Loucy (cell line): ENCODE results near the gene OPN3.

Experiments
- H2AFZ ChIP-seq: fragments of 200-600 bp; sonication (generic); 2 replicates; pipeline ENCODE4 v1.6.0; 2016; ENCODE audit warnings: antibody characterized with exemption, mild to moderate bottlenecking, low read length, moderate library complexity
- H3F3A ChIP-seq: fragments of 200-600 bp; 2 replicates; pipeline ENCODE4 v1.6.0; 2016; ENCODE audit warnings: antibody characterized with exemption, low read depth, mild to moderate bottlenecking
- H3K27me3 ChIP-seq: fragments of 200-600 bp; sonication (generic); 2 replicates; pipeline ENCODE4 v1.6.1; 2014; ENCODE audit warnings: low read length, mild to moderate bottlenecking; ENCODE audit not compliant: insufficient read depth, poor library complexity, severe bottlenecking
- H3K36me3 ChIP-seq: fragments of 200-600 bp; sonication (generic); 2 replicates; pipeline ENCODE4 v1.6.1; 2016; ENCODE audit warnings: low read length; ENCODE audit not compliant: insufficient read depth
- H3K4me1 ChIP-seq: fragments of 200-600 bp; sonication (generic); 2 replicates; pipeline ENCODE4 v1.5.1; 2014; ENCODE audit warnings: low read length, mild to moderate bottlenecking; ENCODE audit not compliant: insufficient read depth, poor library complexity, severe bottlenecking
- H3K4me2 ChIP-seq: fragments of 200-600 bp; sonication (generic); 2 replicates; pipeline ENCODE4 v1.6.0; 2014; ENCODE audit warnings: antibody characterized with exemption, low read length, low read depth, mild to moderate bottlenecking; ENCODE audit not compliant: poor library complexity, severe bottlenecking
- H3K4me3 ChIP-seq: fragments of 200-600 bp; sonication (generic); 2 replicates; pipeline ENCODE4 v1.5.1; 2014; ENCODE audit warnings: low read length, mild to moderate bottlenecking, mixed read lengths; ENCODE audit not compliant: poor library complexity, severe bottlenecking
- H3K79me2 ChIP-seq: fragments of 200-600 bp; sonication (generic); 2 replicates; pipeline ENCODE4 v1.6.1; 2014; ENCODE audit warnings: low read length; ENCODE audit not compliant: insufficient read depth
- H3K9ac ChIP-seq: fragments of 200-600 bp; sonication (generic); 2 replicates; pipeline ENCODE4 v1.6.0; 2014; ENCODE audit warnings: mild to moderate bottlenecking, low read depth, low read length, moderate library complexity; ENCODE audit not compliant: poor library complexity, severe bottlenecking
- H3K9me2 ChIP-seq: fragments of 200-600 bp; sonication (generic); replicated peaks from 2 replicates; pipeline ENCODE4 v1.6.1; 2016; ENCODE audit warnings: low read depth, low read length, mixed read lengths
- H3K9me3 ChIP-seq: fragments of 200-600 bp; sonication (generic); 2 replicates; pipeline ENCODE4 v1.6.1; 2014; ENCODE audit warnings: mild to moderate bottlenecking, antibody characterized with exemption, low read length, low read depth; ENCODE audit not compliant: insufficient read depth
- H4K20me1 ChIP-seq: fragments of 200-600 bp; sonication (generic); 2 replicates; pipeline ENCODE4 v1.6.0; 2014; ENCODE audit warnings: antibody characterized with exemption, low read length, mild to moderate bottlenecking; ENCODE audit not compliant: insufficient read depth, poor library complexity, severe bottlenecking
- CTCF ChIP-seq: fragments of 200-600 bp; sonication (generic); conservative IDR thresholded peaks from 2 replicates; pipeline ENCODE4 v1.5.1; 2014; ENCODE audit warnings: mild to moderate bottlenecking, antibody characterized with exemption, low read length
- EZH2phosphoT487 ChIP-seq: fragments of 200-600 bp; IDR thresholded peaks from 2 replicates; pipeline ENCODE4 v1.6.1; 2018; ENCODE audit warnings: antibody characterized with exemption, mild to moderate bottlenecking, moderate library complexity, borderline replicate concordance

OPN3 gene

GRCh38 chr1:241582921-241583321 lies 57.2 kb downstream of the OPN3 start:
- H3F3A ChIP-seq: no peaks in the 10 kb centered on the region
- TF ChIP-seq CTCF (no peak), EZH2phosphoT487 (no peak)
- H3K9me3 ChIP-seq: 0 out of 2 replicates have a peak, but pooled peaks cover 3% of the 10 kb centered on the region
- no peaks in the 10 kb centered on the region for H3K27me3 ChIP-seq
- H3K4me3 ChIP-seq: no peak overlapping the region
- H3K36me3 ChIP-seq: no peaks in the 10 kb centered on the region
- H3K9ac ChIP-seq: no peak overlapping the region
- no peak overlapping the region for H3K4me2 ChIP-seq
- H2AFZ ChIP-seq: no peak overlapping the region
- H3K79me2 ChIP-seq: no peaks in the 10 kb centered on the region
- no peaks in the 10 kb centered on the region for H4K20me1 ChIP-seq
- H3K9me2 ChIP-seq: no peaks in the 10 kb centered on the region
- no peaks in the 10 kb centered on the region for H3K4me1 ChIP-seq

- H3K9me2 ChIP-seq: no peaks in the 10 kb centered on the region
- H3K9ac ChIP-seq: no peak overlapping the region
- no peak overlapping the region for H3K4me2 ChIP-seq
- no peak for TF ChIP-seq CTCF
- no peak for TF ChIP-seq EZH2phosphoT487
- H4K20me1 ChIP-seq: no peaks in the 10 kb centered on the region
- no peaks in the 10 kb centered on the region for H3K79me2 ChIP-seq
- no peak overlapping the region for H3K4me3 ChIP-seq
- H3K36me3 ChIP-seq: no peaks in the 10 kb centered on the region
- H3F3A ChIP-seq: no peaks in the 10 kb centered on the region
- H3K9me3 ChIP-seq: 0 out of 2 replicates have a peak, but pooled peaks cover 3% of the 10 kb centered on the region
- no peaks in the 10 kb centered on the region for H3K27me3 ChIP-seq
- H2AFZ ChIP-seq: no peak overlapping the region
- no peaks in the 10 kb centered on the region for H3K4me1 ChIP-seq
These were observed 60.7 kb downstream of the OPN3 start for GRCh38 chr1:241579434-241579833.

GRCh38 chr1:241574154-241574553 lies 66.0 kb downstream of the OPN3 start:
- TF ChIP-seq EZH2phosphoT487 (no peak), CTCF (no peak)
- Histone ChIP-seq H3K36me3 (no peaks in the 10 kb centered on the region), H3K9ac (no peak overlapping the region), H2AFZ (no peak overlapping the region), H3K79me2 (no peaks in the 10 kb centered on the region), H3K4me2 (no peak overlapping the region), H4K20me1 (no peaks in the 10 kb centered on the region), H3K9me3 (0 out of 2 replicates have a peak, but pooled peaks cover 3% of the 10 kb centered on the region), H3K27me3 (no peaks in the 10 kb centered on the region), H3F3A (no peaks in the 10 kb centered on the region), H3K4me1 (no peaks in the 10 kb centered on the region), H3K4me3 (no peak overlapping the region), H3K9me2 (no peaks in the 10 kb centered on the region)
